Glomerular visceral epithelial cell (primary cell): ENCODE measurements around the gene TTBK1.

Source experiments
- DNase-seq: peaks from one replicate; pipeline ENCODE4 v3.0.0-alpha.2; 2016; ENCODE audit errors: extremely low spot score

The TTBK1 gene

DNA sequence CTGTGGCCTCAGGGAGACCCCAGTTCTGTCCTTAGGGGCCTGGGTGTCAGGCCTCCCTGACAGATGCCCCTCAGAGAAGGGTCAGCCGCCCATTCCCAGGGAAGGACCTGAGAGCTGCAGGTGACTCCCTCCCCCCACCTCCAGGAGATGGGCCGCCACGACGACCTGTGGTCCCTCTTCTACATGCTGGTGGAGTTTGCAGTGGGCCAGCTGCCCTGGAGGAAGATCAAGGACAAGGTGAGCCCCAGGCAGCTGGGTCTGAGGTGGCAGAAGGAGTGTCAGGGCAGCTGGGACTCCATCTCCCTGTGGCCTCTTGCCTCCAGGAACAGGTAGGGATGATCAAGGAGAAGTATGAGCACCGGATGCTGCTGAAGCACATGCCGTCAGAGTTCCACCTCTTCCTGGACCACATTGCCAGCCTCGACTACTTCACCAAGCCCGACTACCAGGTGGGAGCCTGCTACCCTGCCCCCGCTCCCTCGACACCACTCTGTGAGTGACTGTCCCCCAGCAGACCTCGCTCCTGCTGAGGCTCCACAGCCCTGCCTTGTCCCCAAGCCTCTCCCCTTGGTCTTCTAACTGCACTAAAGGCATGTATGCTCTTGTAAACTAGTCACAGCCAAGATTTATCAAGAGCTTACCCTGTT is 12.2 kb downstream of the TTBK1 start:
- no peak for DNase-seq

DNA sequence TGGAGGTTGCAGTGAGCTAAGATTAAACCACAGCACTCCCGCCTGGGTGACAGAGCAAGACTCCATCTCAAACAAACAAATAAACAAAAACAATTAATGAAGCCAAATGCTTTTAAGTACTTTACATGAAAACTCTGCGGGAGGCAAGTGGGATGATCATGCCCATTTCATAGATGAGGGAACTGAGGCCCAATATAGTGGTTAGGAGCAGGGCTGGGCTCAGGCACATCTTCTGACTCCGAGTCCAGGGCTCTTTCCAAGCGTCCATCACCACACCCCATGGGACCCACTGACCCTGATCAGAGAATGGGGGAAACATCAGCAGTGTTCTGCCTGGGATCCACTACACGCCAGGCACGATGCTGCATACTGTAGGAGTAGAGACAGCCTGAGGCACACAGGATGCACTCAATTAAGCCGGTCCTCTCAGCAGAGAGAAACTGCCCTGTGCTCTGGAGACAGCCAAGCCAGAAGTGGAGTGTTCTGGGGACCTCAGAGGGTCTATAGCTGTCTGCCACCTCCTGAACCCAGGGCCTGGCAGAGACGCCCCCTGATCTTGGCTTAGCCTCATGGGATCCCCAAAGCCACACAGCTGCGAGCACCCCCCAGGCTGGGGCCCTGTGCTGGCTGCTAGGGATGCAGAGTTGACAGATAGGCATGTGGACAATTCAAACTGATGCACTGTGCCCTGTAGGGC is 13.5 kb downstream of the TTBK1 start:
- DNase-seq, result no peak

DNA sequence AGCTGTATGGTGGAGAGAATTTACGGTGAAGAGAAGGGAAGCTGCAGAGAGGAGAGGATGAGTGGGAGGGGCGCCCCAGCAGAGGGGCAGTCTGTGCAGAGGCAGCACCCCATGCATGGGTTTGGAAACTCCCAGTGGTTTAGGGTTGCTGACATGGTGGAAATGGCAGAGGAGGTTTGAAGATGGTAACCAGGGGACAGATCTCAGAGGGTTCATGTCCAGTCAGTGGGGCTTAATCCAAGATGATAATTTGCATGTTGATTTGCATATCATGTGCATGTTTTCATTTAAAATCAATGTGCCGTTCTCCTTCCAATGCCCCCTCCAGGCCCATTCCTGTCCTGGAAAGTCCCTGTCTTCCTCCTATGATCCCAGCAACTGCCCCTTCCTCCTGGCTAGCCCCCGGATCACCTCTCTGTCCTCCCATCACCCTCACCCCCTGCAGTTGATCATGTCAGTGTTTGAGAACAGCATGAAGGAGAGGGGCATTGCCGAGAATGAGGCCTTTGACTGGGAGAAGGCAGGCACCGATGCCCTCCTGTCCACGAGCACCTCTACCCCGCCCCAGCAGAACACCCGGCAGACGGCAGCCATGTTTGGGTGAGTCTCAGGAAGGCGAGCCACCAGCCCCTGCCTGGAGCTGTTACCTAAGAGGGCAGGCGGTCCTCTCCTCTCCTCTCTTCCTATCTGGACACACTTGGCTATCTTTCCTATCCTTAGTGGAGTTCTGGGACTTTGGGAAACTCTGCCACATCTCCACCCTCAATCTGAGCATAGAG is 14.3 kb downstream of the TTBK1 start:
- DNase-seq, result no peak

DNA sequence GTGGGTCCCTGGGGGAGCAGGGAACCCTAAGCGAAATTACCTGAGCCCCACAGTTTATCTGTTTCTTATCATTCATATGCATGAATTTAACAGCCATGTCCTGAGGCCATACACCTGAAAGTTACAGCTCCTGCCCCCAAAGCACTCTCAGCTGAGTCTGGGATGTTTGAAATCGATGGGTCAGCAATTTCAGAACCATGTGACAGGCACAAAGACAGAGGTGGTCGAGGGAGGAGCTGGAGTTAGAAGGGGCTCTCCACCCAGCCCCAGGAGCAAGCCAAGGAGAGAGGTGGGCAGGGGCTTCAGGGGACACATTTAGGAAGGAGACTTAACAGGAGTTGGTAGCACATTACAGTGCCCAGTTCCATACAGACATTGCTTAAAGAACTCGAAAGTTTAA is 14.9 kb downstream of the TTBK1 start:
- DNase-seq, result no peak

DNA sequence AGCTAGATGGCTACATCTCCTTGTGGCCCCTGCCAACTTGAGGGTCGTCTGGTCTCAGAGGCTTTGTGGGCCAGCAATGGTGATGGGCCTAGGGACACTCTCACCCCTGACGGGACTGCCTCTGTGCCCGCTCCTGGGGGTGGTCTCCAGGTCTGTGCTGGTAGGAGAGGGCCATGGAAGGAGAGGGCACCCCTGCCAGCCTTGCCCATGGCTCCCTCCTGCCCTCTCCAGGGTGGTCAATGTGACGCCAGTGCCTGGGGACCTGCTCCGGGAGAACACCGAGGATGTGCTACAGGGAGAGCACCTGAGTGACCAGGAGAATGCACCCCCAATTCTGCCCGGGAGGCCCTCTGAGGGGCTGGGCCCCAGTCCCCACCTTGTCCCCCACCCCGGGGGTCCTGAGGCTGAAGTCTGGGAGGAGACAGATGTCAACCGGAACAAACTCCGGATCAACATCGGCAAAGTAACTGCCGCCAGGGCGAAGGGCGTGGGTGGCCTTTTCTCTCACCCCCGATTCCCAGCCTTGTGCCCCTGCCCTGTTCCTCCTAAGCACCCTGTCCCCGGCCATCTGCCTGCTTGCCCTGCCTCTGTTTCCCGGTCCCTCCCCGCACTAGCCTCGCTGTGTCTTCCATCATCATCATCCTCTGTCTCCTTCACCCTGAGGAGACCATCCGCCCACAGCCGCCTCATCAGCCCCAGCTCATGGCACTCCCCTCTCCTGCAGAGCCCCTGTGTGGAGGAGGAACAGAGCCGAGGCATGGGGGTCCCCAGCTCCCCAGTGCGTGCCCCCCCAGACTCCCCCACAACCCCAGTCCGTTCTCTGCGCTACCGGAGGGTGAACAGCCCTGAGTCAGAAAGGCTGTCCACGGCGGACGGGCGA is 15.8 kb downstream of the TTBK1 start:
- no peak for DNase-seq

DNA sequence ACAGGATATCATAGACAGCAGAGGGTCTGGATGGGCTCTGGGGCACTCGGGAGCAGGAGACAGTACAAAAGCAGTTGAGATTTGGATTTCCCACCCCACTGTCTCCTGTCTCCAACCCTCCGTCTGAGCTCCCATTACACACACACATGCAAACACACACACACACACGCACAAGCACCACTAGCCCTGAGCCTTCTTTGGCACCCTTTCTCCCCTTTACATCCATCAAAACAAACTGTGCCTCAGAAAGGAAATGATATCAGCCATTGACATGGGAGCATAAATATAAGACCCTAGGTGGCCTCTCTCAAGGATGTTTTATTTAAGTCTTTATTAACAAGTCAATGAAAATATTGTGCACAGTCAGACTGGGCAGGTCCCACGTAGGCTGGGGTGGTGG is 17.5 kb downstream of the TTBK1 start:
- DNase-seq, result no peak

DNA sequence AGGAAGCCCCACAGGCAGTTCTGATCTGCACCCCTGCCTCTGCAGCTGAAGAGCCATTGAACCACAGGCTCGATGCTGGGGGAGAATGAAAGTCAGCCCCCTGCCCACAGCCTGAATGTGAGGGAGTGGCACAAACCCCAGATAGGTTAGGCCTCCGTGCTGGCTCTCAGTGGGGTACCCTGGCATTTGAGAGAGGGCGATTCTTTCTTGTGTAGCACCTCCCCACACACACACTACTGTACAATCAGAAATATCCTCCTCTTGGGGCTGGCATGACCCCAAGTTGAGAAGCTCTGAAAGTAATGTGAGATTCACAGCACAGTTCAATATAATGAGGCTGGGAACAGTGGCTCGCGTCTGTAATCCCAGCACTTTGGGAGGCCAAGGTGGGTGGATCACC is 17.9 kb downstream of the TTBK1 start:
- no peak for DNase-seq

DNA sequence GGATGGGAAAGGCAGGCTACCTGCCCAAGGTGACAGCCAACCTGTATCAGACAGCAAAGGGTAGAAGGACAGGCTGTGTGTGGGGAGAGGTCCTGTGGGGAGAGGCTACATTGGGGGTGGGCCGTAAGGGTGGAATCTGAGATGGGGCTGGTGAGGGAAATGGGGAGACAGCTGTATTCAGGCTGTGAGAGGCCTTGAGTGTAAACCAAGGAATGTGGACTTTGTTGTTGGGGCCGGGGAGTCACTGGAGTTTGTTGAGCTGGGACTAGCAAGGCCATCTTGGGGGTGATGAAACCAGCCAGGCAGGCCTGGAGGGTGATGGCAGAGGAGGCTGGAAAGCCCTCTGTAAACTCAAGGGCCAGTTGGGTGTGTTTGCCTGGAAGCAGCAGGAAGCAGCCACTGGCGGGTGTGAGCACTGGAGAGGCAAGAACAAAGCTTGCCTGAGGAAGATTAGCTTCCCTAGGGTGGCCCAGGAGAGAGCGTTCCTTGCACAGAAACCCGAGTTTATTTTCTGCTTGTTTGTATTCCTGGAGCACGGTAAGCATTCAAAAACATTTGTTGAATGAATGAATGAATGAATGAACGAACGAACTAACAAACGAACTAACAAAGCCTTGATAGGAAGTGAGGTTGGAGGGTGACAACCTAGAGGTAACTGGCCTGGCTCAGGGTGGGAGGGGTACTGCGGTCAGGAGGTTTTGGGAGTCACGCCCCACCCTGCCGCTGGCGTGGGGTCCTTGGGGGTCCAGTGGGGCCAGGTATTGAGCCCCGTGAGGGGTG is 18.9 kb downstream of the TTBK1 start:
- no peak for DNase-seq

DNA sequence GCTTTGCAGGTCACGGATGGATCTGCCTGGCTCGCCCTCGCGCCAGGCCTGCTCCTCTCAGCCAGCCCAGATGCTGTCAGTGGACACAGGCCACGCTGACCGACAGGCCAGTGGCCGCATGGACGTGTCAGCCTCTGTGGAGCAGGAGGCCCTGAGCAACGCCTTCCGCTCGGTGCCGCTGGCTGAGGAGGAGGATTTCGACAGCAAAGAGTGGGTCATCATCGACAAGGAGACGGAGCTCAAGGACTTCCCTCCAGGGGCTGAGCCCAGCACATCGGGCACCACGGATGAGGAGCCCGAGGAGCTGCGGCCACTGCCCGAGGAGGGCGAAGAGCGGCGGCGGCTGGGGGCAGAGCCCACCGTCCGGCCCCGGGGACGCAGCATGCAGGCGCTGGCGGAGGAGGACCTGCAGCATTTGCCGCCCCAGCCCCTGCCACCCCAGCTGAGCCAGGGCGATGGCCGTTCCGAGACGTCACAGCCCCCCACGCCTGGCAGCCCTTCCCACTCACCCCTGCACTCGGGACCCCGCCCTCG is 19.6 kb downstream of the TTBK1 start:
- DNase-seq, result no peak

DNA sequence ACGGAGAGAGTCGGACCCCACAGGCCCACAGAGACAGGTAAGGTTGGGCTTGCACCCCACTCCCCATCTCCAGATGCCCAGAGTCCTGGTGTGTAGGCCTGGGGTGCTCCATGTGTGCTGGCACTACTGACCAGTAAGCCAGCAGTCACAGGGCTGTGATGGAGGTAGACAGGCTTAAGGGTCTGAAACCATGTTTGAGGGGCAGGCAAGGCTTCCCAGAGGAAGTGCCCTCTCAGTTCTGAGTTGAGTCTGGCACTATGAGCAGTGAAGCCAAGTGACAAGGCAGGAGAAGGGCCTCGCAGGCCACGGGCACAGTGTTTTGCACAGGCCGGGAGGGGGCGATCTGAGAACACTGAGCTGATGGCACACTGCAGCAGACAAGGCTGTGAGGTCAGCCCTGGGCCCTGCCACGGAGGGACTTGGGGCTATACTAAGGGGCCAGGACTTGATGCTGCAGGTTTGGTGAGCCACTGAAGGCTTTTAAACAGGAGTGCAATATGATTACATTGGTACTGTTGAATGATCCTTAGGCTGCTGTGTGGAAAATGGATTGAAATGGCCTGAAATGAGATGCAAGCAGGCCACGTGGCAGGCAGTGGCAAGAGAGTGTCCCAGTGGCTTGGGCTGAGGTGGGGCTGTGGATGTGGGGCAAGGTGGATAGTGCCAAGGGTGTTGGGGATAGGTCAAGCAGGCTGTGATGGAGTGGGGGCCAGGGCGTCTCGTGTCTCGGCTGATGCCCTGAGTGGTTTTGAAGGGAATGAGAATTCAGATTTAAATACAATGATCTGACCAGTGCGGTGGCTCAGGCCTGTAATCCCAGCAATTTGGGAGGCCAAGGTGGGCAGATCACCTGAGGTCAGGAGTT is 20.3 kb downstream of the TTBK1 start:
- peak; percentile 72 for DNase-seq

DNA sequence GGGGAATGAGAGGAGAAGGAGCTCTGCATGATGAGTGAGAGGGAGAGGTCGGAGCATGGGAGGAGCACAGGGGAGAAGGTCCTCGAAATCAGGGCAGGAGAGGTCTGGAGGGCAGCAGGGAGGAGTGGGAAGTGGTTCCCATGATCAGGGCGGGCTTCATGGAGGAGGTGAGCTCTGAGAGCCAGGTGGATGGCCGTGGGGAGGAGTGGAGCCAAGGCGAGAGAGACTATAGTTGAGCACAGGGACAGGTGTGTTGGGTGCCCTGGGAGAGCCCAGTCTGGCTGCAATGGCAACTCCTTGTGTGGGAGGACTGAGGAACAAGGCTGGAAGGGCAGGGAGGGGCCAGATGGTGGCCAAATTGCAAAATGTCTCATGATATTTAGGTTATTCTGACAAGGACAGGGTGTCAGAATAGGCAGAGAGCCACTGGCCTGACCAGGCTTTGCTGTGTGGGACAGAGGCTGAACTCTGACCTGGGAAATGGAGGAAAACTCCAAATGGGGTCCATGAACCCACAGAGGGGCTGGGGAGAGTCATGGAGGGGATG is 21.4 kb downstream of the TTBK1 start:
- DNase-seq, result no peak

DNA sequence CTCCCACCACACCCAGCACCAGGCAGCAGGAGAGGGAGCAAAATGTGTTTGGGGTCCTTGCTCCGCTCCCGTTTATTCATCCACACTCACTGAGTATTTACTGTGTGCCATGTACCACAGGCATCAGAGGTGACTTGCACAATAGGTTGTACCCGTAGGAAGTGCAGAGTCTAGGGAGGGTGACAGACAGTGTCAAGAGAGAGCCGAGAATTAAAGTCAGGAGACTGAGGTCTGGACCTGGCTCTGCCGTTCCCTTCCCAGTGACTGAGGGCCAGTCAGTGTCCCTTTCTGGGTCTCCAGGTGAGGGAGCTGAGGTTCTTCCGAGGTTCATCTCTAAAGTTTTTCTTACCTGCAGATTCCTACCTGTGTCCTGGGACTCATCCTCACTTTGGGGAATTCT is 22.3 kb downstream of the TTBK1 start:
- DNase-seq, result no peak

DNA sequence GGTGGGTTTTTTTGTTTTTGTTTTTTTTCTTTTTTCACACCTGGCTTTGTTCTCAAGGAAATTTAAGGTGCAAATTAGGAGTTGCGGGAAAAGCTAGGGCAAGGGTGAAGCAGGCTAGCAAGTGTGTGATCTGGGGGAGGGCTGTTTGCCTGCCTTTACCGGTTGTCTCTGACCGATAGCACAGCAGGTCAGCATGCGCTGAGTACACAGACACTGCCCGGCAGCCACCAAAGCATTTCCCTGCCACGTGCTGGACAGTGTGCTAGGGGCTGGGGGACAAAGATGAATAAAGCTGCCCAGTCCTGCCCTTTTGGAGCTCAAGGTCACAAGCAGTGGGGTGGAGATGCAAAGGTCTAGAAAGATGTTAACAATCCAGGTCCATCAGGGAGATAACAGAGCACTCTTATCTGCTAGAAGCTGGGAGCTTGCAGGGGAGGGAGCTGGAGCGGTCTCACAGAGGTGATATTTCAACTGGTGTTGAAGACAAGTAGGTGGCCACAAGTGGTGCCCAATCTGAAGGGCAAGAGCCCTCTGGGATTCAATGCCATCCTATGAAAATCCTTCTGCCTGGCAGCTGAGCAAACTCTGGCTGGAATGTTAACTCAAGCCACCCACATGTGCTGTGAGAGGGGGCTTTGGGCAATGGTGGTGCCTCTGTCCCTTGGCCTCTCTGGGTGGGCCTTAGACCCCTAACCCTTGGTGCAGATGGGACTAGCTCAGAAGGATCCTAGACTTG is 24.5 kb downstream of the TTBK1 start:
- no peak for DNase-seq

DNA sequence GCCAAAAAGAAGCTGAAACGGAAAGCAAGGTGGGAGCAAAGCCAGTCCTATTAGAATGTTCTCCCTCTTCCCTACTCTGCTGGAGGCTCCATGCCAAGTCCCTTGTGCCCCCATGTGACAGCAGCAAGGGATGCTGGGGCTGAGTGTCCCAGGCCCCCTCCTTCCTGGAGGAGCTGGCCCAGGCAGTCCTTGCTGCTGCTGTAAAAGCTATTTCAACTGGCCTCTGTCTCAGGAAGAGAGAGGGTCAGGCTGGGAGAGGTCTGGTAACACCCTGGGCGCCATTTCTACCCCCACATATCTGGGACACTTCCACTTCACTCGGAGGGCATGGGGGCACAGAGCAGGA is 25.0 kb downstream of the TTBK1 start:
- no peak for DNase-seq

DNA sequence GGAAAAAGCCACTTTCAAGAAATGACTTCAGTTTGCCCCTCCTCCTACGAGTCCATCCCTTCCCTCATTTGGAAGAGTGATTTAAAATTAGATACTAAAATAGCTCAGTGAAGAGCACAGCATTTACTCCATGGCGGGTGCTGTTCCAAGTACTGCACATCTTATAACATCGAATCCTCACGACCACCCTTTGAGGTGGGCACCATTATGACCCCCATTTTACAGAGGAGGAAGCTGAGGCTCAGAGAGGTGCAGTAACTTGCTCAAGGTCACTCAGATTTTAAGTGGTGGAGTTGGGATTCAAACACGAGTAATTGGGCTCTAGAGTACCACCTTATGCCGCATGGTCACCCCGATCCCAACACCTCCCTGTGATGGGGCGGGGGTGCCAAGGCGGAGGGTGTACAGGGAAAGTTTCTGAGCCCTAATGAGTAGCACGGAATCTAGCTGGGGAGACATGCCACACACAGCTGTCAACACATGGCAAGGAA is 25.5 kb downstream of the TTBK1 start:
- no peak for DNase-seq

DNA sequence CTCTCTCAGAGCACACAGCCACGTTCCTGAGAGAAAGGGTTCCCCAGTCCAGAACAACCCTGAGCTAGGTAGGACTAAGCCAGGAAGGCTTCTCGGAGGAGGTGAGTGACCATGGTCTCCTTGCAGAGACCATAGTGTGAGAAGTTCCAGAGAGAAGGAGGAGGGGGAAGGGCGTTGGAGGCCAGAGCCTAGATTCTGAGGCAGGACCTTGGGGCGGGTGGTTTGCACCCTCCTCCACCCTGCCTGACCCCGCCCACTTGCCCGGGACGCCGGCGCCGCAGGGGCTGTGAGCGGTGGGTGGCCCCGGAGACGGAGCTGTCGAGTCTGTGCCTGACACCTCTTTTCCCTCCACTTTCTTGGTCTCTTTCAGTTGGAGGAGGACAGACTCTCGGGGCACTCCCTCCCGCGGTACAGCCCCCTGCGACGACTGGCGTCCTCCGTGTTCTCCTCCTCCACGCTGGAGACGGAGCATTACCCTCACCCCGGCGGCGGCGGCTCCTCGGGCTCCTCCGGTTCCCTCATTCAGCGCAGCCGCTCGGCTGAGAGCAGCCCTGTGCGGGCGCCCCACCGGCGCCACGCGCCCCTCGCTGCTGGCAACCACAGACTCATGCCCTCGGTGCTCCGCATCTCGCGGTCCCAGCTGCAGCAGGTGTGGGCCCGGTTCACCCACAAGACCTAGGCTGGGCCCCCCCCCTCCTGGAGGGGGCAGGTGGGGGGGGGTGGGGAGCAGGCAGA is 26.2 kb downstream of the TTBK1 start:
- DNase-seq, result no peak

DNA sequence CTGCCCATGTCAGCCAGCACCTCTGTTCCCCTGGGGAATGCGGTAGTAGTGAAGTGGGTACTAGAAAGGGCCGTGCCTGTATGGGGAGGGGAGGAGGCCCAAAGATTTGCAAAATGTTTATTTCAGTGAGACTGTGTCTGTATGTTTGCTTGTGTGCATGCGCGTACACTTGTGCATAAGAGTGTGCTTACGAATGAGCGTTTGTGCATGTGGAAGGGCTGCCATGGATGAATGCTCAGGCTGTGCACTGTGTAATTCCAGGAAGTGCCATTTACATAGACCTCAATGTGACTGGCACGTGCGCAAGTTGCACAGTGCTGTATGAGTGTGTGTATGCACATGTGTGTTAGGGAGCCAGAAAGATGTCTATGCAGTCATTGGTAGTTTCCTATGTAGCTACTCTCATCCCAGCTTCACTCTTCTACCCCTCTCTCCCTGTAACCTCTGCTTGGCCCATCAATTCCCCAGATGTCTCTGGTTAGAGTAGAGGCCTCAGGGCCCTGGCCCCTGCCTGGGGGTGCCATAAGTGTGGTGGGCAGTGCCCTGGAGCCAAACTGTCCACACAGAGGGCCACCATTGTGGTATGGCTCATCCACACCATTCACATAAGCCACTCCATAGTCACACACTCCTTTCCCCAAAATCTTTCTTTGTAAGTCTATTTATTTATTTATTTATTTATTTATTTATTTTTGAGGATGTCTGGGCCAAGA is 28.0 kb downstream of the TTBK1 start:
- DNase-seq, result no peak

DNA sequence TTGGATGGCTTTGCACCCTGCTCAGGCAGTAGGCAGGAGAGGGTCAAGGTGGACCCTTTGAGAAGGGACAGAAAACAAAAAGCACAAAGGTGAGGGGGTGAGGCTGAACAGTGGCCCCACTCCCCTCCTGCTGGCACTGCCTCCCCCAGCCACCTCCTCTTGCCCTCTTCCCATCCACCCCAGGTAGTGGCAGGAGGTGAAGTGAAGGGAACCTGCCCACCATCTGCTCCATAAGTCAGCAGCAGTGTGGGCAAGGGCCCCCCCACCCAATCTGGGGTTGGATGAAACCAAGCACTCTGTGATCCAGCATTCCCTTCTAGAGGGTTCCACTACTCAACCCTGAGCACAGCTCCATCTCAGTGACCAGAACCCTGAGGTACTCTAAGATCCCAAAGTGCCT is 28.7 kb downstream of the TTBK1 start:
- DNase-seq, result no peak
